ENCODE data around the gene FAM13B.
"Not testable (repeated sequence)": the region's sequence is repeated elsewhere in the genome, so short reads cannot be mapped to it uniquely, and the experiment has no call there.

FAM13B gene

GRCh38 chr5:138032572-138033385 lies at the start of gene FAM13B:
Gene FAM13B (minus strand): TSS chr5:138033079. CDS start chr5:138019111, 13,968 bp downstream.
- TF ChIP-seq, protein P1, sequence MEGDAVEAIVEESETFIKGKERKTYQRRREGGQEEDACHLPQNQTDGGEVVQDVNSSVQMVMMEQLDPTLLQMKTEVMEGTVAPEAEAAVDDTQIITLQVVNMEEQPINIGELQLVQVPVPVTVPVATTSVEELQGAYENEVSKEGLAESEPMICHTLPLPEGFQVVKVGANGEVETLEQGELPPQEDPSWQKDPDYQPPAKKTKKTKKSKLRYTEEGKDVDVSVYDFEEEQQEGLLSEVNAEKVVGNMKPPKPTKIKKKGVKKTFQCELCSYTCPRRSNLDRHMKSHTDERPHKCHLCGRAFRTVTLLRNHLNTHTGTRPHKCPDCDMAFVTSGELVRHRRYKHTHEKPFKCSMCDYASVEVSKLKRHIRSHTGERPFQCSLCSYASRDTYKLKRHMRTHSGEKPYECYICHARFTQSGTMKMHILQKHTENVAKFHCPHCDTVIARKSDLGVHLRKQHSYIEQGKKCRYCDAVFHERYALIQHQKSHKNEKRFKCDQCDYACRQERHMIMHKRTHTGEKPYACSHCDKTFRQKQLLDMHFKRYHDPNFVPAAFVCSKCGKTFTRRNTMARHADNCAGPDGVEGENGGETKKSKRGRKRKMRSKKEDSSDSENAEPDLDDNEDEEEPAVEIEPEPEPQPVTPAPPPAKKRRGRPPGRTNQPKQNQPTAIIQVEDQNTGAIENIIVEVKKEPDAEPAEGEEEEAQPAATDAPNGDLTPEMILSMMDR (conservative IDR thresholded peaks at IDR 0.05; ENCODE audit: low read length): no peak
- peak within 1 kb of the TSS; percentile 92 for H3K4me3 ChIP-seq (ENCODE audit: low read length)

DNA sequence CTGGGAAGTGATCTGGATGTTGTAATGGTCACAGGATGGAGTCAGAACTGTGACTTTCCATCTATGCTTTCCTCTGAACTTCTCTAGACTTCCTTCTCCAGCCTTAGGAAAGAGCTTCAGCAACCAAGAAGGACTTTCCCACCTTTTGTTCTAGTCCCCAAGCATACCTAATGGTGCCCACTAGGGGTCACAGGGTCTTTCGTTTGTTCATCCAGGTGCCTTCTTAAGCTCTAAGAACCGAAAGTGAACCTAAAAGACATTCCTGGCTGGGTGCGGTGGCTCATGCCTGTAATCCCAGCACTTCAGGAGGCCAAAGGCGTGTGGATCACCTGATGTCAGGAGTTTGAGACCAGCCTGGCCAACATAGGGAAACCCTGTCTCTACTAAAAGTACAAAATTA lies 49.2 kb upstream of the FAM13B start:
- DNase-seq (ENCODE audit: low read depth): no peak
- H3K4me3 ChIP-seq (ENCODE audit: low read length): no peak overlapping the region
- TF ChIP-seq, protein P1 (conservative IDR thresholded peaks at IDR 0.05; ENCODE audit: low read length): no peak

More at GRCh38 chr5:138032572-138033385, at the start of gene FAM13B:
- DNase-seq (ENCODE audit: low read depth): peak; percentile 66

DNA sequence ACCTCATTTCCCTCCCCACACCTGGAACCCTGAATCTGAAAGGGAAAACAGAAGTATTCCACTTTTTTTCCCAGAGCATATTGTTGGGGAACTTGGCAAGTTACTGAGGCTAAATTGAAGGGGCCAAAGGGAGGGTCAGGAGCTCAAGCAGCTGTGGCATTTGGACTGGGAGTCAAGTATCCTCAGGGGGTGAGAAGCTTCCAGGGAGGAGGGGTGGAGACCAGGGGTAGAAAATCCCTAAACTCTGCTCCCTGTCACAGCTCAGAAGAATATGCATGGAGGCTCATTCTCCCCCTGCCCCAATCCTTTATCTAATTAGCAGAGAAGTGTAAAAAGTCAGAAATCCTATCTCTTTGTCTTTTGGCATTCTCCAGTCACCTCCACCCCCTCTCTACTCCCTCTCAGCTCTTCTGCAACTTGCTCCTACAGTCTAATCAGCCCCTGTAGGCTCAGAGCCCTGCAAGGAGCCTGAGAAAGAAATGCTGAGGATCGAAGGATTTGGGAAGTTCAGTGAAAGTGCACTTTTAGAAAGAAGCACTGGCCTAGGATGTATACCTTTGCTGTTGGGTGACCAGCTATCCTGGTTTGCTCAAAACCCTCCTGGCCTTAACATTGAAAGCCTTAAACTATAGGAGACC lies 45.2 kb upstream of the FAM13B start:
- DNase-seq (ENCODE audit: low read depth): no peak
- no peak overlapping the region for H3K4me3 ChIP-seq (ENCODE audit: low read length)
- TF ChIP-seq, protein P1 (conservative IDR thresholded peaks at IDR 0.05; ENCODE audit: low read length): no peak

- no peak overlapping the region for H3K4me3 ChIP-seq (ENCODE audit: low read length)
- DNase-seq (ENCODE audit: low read depth): peak; percentile 62
- TF ChIP-seq, protein P1 (conservative IDR thresholded peaks at IDR 0.05; ENCODE audit: low read length): peak; percentile 96
Observed at GRCh38 chr5:138077064-138077696, 44.3 kb upstream of the FAM13B start.

GRCh38 chr5:138070026-138070425 lies 37.1 kb upstream of the FAM13B start:
- not testable (repeated sequence) for H3K4me3 ChIP-seq (ENCODE audit: low read length); DNase-seq (ENCODE audit: low read depth)

DNA sequence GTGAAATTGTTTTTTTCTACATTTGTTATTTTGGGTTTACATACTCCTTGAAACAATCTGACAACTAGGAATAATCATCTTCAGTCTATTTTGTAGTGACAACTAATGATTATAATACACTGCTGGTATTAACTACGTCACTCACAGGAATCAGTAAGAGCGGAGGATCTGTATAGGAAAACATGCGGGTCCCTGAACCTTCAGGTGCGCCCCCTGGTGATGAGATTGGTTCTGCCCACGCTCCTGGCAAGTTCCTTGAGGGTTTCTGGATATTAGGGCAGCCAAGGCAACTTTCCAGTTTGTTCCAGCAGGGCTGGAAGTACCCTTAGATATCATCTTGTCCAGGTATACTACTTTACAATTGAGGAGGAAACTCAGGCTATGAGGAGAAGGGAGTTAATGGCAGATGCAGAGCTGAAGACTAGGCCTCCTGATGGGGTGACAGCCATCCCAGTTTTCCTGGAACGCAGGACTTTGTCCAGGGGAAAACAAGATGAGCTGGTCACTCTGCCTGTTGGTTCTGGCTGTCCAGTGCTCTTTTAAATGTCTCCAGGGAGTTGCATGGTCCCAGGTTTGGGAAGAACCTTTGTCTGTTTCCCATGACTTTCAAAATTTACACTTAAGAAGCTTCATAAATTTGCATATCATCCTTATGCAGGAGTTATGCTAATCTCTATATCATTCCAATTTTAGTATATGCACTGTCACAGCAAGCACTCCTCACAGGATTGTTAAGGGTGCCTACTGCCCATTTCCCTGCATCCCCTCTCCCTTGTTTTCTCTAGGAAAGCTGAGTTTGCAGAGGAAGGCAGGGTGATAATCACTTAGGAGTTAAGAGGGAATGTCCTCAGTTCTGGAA lies 36.1 kb upstream of the FAM13B start:
- DNase-seq (ENCODE audit: low read depth): peak; percentile 77
- TF ChIP-seq, protein P1 (conservative IDR thresholded peaks at IDR 0.05; ENCODE audit: low read length): peak; percentile 92
- no peak overlapping the region for H3K4me3 ChIP-seq (ENCODE audit: low read length)

DNA sequence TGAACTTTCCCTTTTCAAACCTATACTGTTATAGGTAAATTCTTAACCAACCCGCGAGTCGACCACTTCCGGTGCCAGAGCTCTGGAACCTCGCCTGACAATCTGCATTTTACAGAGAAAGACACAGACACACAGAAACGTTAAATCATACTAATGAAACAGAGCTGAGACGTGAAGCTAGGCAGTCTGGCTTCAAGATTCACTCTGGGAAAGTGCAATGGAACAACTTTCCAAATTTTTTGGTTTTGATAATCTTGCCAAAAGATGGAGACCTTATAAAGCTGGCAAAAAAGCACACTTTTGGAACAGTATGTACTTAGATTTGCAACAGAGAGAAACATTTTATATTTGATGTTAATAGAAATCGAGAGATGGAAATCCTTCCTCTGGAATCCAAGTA lies 35.1 kb upstream of the FAM13B start:
- no peak for DNase-seq (ENCODE audit: low read depth)
- TF ChIP-seq, protein P1 (conservative IDR thresholded peaks at IDR 0.05; ENCODE audit: low read length): no peak

More for the DNA sequence above, 35.1 kb upstream of the FAM13B start:
- no peak overlapping the region for H3K4me3 ChIP-seq (ENCODE audit: low read length)
